ENCODE measurements around the gene OSBPL10.
"Not testable (repeated sequence)": the region's sequence is repeated elsewhere in the genome, so short reads cannot be mapped to it uniquely, and the experiment has no call there.

The OSBPL10 gene

GRCh38 chr3:31993843-31994242 lies 12.8 kb upstream of the OSBPL10 start (continued):
- no peak for TF ChIP-seq ZNF565 (CRISPR knock-in tag; conservative IDR thresholded peaks at IDR 0.05; ENCODE audit: low read depth)

GRCh38 chr3:31992995-31993394 lies 11.9 kb upstream of the OSBPL10 start:
- not testable (repeated sequence) for ATAC-seq

GRCh38 chr3:31988271-31988670 lies 7.2 kb upstream of the OSBPL10 start:
- no peak for ATAC-seq
- TF ChIP-seq ISL1 (CRISPR knock-in tag; IDR thresholded peaks at IDR 0.05) = no peak

GRCh38 chr3:31985831-31986230 lies 4.8 kb upstream of the OSBPL10 start:
- no peak for ATAC-seq
- no peak for TF ChIP-seq ZFP3 (CRISPR knock-in tag; IDR thresholded peaks at IDR 0.05)
- no peak for TF ChIP-seq SNAI2 (CRISPR knock-in tag; IDR thresholded peaks at IDR 0.05)
- no peak for TF ChIP-seq ESRRG (CRISPR knock-in tag; IDR thresholded peaks at IDR 0.05)
- no peak for TF ChIP-seq GLIS3 (CRISPR knock-in tag; IDR thresholded peaks at IDR 0.05)
- TF ChIP-seq ZFP30 (CRISPR knock-in tag; IDR thresholded peaks at IDR 0.05) = no peak
- TF ChIP-seq ZNF565 (CRISPR knock-in tag; conservative IDR thresholded peaks at IDR 0.05; ENCODE audit: low read depth) = no peak
- TF ChIP-seq, protein P1, sequence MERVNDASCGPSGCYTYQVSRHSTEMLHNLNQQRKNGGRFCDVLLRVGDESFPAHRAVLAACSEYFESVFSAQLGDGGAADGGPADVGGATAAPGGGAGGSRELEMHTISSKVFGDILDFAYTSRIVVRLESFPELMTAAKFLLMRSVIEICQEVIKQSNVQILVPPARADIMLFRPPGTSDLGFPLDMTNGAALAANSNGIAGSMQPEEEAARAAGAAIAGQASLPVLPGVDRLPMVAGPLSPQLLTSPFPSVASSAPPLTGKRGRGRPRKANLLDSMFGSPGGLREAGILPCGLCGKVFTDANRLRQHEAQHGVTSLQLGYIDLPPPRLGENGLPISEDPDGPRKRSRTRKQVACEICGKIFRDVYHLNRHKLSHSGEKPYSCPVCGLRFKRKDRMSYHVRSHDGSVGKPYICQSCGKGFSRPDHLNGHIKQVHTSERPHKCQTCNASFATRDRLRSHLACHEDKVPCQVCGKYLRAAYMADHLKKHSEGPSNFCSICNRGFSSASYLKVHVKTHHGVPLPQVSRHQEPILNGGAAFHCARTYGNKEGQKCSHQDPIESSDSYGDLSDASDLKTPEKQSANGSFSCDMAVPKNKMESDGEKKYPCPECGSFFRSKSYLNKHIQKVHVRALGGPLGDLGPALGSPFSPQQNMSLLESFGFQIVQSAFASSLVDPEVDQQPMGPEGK (CRISPR knock-in tag; IDR thresholded peaks at IDR 0.05; ENCODE audit: borderline replicate concordance) = no peak
- no peak for TF ChIP-seq RARB (CRISPR knock-in tag; IDR thresholded peaks at IDR 0.05)
- TF ChIP-seq POU6F1 (CRISPR knock-in tag; IDR thresholded peaks at IDR 0.05; ENCODE audit: borderline replicate concordance, low read depth) = no peak
- TF ChIP-seq CSDC2 (CRISPR knock-in tag; IDR thresholded peaks at IDR 0.05) = no peak
- no peak for TF ChIP-seq CSRNP3 (CRISPR knock-in tag; IDR thresholded peaks at IDR 0.05)
- no peak for TF ChIP-seq ZNF8 (CRISPR knock-in tag; IDR thresholded peaks at IDR 0.05)
- TF ChIP-seq TCF4 (CRISPR knock-in tag; IDR thresholded peaks at IDR 0.05; ENCODE audit: borderline replicate concordance) = no peak
- no peak for TF ChIP-seq OSR1 (CRISPR knock-in tag; IDR thresholded peaks at IDR 0.05)
- TF ChIP-seq TOX (CRISPR knock-in tag; IDR thresholded peaks at IDR 0.05; ENCODE audit: borderline replicate concordance) = no peak

DNA sequence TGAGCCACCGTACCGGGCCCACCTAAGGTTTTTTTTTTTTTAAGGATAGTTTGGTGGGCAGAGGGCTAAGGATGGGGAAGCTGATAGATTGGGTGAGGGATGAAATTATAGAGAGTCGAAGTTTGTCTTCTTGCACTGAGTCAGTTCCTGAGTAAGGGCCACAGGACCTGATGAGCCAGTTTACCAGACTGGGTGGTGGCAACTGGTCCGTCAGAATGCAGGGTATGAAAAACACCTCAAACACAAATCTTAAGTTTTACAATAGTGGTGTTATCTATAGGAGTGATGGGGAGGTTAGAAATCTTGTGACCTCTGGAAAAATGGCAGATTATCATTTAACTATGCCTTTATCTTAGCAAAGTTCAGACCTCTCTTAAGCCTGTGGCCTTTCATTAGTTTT lies 3.3 kb upstream of the OSBPL10 start:
- no peak for ATAC-seq
- TF ChIP-seq ESRRG (CRISPR knock-in tag; IDR thresholded peaks at IDR 0.05) (no peak), ZFP30 (CRISPR knock-in tag; IDR thresholded peaks at IDR 0.05) (no peak), TSHZ2 (CRISPR knock-in tag; IDR thresholded peaks at IDR 0.05) (no peak), SNAI2 (CRISPR knock-in tag; IDR thresholded peaks at IDR 0.05) (no peak), OSR1 (CRISPR knock-in tag; IDR thresholded peaks at IDR 0.05) (no peak), ARNTL (CRISPR knock-in tag; IDR thresholded peaks at IDR 0.05; ENCODE audit: borderline replicate concordance, low read depth) (no peak), CSRNP3 (CRISPR knock-in tag; IDR thresholded peaks at IDR 0.05) (no peak), ISL1 (CRISPR knock-in tag; IDR thresholded peaks at IDR 0.05) (no peak), TOX (CRISPR knock-in tag; IDR thresholded peaks at IDR 0.05; ENCODE audit: borderline replicate concordance) (no peak), POU6F1 (CRISPR knock-in tag; IDR thresholded peaks at IDR 0.05; ENCODE audit: borderline replicate concordance, low read depth) (no peak), CSDC2 (CRISPR knock-in tag; IDR thresholded peaks at IDR 0.05) (no peak), ZNF70 (CRISPR knock-in tag; IDR thresholded peaks at IDR 0.05) (no peak), PPARA (CRISPR knock-in tag; IDR thresholded peaks at IDR 0.05; ENCODE audit: borderline replicate concordance) (no peak), GLIS3 (CRISPR knock-in tag; IDR thresholded peaks at IDR 0.05) (no peak), ZC3H10 (CRISPR knock-in tag; IDR thresholded peaks at IDR 0.05) (no peak), BACH2 (CRISPR knock-in tag; IDR thresholded peaks at IDR 0.05; ENCODE audit: borderline replicate concordance) (no peak), ZNF8 (CRISPR knock-in tag; IDR thresholded peaks at IDR 0.05) (no peak)
- TF ChIP-seq, protein P1 (CRISPR knock-in tag; IDR thresholded peaks at IDR 0.05; ENCODE audit: borderline replicate concordance) = no peak

Data from SK-N-SH treated with all-trans-retinoic acid at 6 μM for 48 hours (cell line).